ENCODE measurements around the gene DEFB126.

GRCh38 chr20:137668-138490 is 4.5 kb upstream of the DEFB126 start:
- no peak for TF ChIP-seq POLR2A (IDR thresholded peaks at IDR 0.05; ENCODE audit: low read depth)
- no peak for TF ChIP-seq CTCF (IDR thresholded peaks at IDR 0.05)
- no peak for TF ChIP-seq EP300 (IDR thresholded peaks at IDR 0.05)

All from esophagus muscularis mucosa (tissue), 4 donors.